ENCODE measurements around the gene GLYATL1. TPM values are rescaled to one million over a fixed set of nuclear protein-coding genes. Genes with fewer than 3 reads are reported as not detected.

Gene GLYATL1
- 1.2 TPM for polyA plus RNA-seq (2013, experiment 1 of 2; ENCODE audit: insufficient read length)
- polyA plus RNA-seq (2013, experiment 2 of 2; ENCODE audit: insufficient read length) = 0.40 TPM

- DNase-seq = no peak
Observed at GRCh38 chr11:58939277-58939676, at the start of gene GLYATL1. Gene GLYATL1 (plus strand): TSS chr11:58939488. CDS start chr11:58947088, 7,600 bp downstream.

GRCh38 chr11:58893899-58894298 lies 45.4 kb upstream of the GLYATL1 start:
- no peak for DNase-seq

- DNase-seq = peak; percentile 8
Observed at GRCh38 chr11:58898106-58898505, 41.2 kb upstream of the GLYATL1 start.

- peak; percentile 77 for DNase-seq
Observed at GRCh38 chr11:58900479-58901420, 38.5 kb upstream of the GLYATL1 start.

GRCh38 chr11:58902881-58903280 lies 36.4 kb upstream of the GLYATL1 start:
- DNase-seq = no peak

- DNase-seq = peak; percentile 75
Observed at GRCh38 chr11:58905011-58905720, 34.1 kb upstream of the GLYATL1 start.

GRCh38 chr11:58905721-58906547 lies 33.4 kb upstream of the GLYATL1 start:
- DNase-seq = peak; percentile 96

- DNase-seq = no peak
Observed at GRCh38 chr11:58907780-58908179, 31.5 kb upstream of the GLYATL1 start.

GRCh38 chr11:58912124-58912523 lies 27.2 kb upstream of the GLYATL1 start:
- DNase-seq = peak; percentile 40

- DNase-seq = no peak
Observed at GRCh38 chr11:58913685-58914084, 25.6 kb upstream of the GLYATL1 start.

GRCh38 chr11:58914821-58915543 lies 24.3 kb upstream of the GLYATL1 start:
- DNase-seq = no peak

GRCh38 chr11:58916637-58917036 lies 22.7 kb upstream of the GLYATL1 start:
- no peak for DNase-seq

- DNase-seq = no peak
Observed at GRCh38 chr11:58917159-58917783, 22.0 kb upstream of the GLYATL1 start.

- peak; percentile 52 for DNase-seq
Observed at GRCh38 chr11:58919561-58919960, 19.7 kb upstream of the GLYATL1 start.

GRCh38 chr11:58919980-58920379 lies 19.3 kb upstream of the GLYATL1 start:
- no peak for DNase-seq

GRCh38 chr11:58921778-58922390 lies 17.4 kb upstream of the GLYATL1 start:
- no peak for DNase-seq

GRCh38 chr11:58922479-58922878 lies 16.8 kb upstream of the GLYATL1 start:
- no peak for DNase-seq

- peak; percentile 35 for DNase-seq
Observed at GRCh38 chr11:58923300-58923788, 15.9 kb upstream of the GLYATL1 start.

- no peak for DNase-seq
Observed at GRCh38 chr11:58924230-58924629, 15.1 kb upstream of the GLYATL1 start.

GRCh38 chr11:58926251-58926650 lies 13.0 kb upstream of the GLYATL1 start:
- DNase-seq = no peak

GRCh38 chr11:58926695-58927094 lies 12.6 kb upstream of the GLYATL1 start:
- peak; percentile 33 for DNase-seq
